ENCODE measurements around the gene CHN2.

The CHN2 gene

GRCh38 chr7:29288181-29289091 is 93.9 kb downstream of the CHN2 start:
- DNase-seq: peak; percentile 68

GRCh38 chr7:29289156-29290021 is 94.8 kb downstream of the CHN2 start:
- DNase-seq: peak; percentile 99

DNA sequence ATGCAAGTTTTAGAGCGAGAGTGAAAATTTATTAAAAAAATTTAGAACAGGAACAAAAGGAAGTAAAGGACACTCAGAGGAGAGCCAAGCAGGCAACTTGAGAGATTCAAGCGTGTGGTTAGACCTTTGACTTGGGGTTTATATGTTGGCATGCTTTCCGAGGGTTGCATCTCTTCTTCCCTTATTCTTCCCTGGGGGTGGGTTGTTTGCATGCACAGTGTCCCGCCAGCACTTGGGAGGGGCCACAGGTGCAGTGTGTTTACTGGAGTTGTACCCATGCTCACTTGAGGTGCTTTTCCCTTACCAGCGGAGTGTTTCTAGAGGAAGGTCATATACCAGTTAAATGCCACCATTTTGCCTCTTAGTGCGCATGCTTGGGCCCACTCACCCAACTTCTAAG is 96.3 kb downstream of the CHN2 start:
- DNase-seq: peak; percentile 78

DNA sequence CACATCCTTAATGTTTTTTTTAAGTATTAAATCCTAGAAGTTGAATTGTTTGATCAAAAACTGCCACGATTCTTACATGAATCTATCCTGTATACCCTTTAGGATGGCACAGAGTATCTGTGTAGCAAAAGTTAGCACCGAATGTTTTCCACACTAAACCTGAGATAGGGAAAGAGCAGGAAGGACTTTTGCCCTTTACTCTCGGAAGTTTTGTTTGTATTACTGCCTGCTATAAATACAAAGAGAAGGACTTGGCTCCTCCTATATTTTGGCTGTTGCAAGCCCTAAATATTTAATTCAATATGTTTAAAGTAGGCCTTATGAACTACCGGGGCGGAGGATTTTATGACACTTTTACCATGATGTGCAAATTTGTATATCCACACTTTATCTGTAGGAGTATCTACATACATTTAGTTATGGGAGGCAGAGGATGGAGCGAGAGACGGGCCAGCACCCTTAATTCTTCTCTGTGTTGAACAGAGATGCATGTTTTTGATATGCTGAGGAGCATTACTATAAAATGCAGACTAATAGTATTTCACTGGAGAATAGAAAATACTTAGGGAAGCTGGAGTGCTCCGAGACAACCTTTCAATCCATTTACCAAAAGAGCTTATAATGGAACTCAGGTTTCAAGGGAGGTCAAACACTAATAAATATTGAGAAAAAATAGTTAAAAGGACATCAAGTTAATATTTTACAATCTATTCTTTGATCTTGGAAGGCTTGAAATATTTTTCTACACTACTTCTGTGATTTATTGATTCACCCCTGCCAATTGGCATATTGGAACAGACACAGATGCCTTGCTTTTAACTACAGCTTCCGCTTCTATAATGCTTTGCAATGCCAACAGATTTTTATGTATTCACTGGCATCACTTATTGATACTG is 97.4 kb downstream of the CHN2 start:
- peak; percentile 84 for DNase-seq

- peak; percentile 29 for DNase-seq
These were observed 98.5 kb downstream of the CHN2 start for GRCh38 chr7:29292886-29293658.

GRCh38 chr7:29296421-29296820 is 101.8 kb downstream of the CHN2 start:
- DNase-seq: peak; percentile 98

GRCh38 chr7:29297194-29297890 is 102.8 kb downstream of the CHN2 start:
- peak; percentile 32 for DNase-seq

- DNase-seq: no peak
These were observed 104.5 kb downstream of the CHN2 start for GRCh38 chr7:29299086-29299485.

GRCh38 chr7:29300026-29300480 is 105.5 kb downstream of the CHN2 start:
- no peak for DNase-seq

DNA sequence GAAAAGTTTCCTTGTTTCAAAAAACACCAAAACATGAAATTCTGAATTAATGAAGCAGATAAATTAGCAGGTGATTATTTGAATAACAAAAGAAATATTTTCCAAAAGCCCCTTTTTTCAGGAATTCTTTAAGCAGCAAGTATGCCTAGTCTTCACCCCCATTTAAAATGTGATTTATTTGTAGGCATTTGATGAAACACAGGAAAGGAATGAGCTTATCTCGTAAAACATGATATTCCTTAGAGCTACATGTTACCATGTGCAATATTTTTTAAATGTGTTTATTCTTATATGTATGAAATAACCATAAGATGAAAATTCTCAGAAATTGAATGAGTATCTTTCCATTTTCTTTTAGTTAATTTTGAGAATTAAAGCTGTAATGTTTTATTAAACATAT is 106.1 kb downstream of the CHN2 start:
- no peak for DNase-seq

DNA sequence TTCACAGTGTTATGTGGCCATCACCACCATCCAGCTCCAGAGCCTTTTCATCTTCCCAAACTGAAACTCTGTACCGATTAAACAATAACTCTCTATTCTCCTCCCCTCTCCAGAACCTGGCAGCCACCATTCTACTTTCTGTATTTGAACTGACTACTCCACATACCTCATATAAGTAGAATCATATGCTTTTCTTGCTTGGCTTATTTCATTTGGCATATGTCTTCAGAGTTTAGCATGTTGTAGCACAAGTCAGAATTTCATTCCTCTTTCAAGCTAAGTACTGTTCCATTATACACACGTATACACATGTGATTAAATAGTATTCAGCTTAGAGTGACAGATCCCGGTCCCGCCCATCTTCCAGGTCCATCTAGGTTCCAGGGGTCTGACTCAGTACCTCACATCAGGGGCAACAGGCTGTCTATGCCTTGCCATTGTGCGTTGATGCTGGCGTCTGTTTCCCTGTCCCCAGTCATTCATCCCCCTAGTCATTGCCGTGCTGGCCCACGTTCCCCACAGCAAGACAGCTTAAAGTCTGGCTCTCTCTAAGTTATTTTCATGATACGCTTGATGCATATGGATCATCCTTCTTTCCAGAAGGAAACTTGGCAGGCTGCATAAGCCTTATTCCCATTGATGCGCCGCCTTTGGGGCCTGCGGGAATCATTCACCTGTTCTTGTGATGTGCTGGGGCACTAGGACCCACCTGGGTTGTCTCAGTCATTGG is 108.3 kb downstream of the CHN2 start:
- no peak for DNase-seq

DNA sequence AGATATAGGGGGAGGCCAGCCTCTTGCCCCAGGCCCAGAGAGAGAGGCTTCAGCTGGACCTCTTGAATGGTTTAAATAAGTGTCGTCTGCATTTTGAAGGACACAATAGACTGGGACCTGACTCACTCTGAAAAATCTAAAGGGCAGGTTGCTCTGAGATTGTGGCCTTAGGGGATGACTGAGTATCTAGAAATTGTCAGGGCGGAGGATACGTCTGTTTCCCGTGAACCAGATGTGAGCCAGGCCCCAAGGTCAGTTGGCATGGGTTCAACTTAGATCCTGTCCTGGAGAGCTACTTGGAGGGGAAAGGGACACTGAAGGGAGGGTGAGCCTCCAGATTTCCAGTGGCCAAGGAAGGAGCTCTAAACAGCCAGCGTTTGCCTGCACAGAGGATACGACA is 110.2 kb downstream of the CHN2 start:
- DNase-seq: no peak

- DNase-seq: no peak
These were observed 111.9 kb downstream of the CHN2 start for GRCh38 chr7:29306319-29306991.

- DNase-seq: no peak
These were observed 113.8 kb downstream of the CHN2 start for GRCh38 chr7:29308424-29308823.

DNA sequence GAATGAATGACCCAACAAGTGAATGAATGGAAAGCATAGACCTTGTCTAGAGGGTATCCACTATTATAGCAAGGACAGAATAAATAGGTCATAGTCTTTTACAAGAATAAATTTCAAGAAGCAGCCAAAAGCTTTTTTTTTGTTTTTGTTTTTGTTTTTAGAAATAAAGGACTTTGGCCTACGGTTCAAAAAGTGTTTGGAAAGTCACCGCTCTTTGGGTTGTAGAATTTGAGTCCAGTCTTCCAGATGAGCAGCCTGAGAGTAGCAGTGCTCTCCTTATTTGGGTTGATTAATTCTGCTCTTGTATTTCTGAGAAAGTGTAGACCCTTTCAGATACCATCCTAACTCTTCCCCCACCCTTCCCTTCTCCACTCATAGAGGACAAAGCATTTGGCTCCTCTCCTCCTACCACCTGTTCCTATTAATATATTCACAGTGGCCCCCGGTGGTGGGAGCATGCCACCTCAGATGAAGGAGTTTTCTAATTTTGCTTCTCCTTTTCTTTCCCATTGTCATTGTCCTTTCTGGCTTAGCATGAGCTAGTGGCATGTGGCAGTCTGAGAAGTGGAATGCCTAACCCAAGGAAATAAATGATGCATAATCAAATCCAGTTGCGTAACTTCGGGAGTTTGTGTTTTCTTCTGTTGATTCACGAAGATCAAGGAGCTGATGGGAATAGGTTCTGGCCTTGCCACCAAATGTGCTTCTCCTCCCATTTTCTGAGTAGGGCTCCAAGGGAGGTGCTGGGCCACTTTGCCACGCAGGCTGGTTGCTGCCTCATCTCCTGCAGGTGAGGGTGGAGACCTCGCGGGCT is 114.7 kb downstream of the CHN2 start:
- no peak for DNase-seq

DNA sequence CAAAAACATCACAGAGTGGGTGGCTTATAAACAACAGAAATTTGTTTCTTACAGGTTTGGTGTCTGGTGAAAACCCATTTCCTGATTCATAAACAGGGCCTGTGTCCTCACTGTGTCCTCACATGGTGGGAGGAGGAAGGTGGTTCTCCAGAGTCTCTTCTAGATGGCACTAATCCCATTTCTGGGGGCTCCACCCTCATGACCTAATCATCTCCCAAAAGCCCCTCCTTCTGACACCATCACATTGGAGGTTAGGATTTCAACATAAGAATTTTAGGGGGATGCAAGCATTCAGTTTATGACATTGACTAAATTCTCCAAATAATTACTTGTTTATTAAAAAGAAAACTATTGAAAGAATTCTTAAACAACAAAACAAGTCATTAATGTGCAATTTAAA is 116.0 kb downstream of the CHN2 start:
- DNase-seq: no peak

DNA sequence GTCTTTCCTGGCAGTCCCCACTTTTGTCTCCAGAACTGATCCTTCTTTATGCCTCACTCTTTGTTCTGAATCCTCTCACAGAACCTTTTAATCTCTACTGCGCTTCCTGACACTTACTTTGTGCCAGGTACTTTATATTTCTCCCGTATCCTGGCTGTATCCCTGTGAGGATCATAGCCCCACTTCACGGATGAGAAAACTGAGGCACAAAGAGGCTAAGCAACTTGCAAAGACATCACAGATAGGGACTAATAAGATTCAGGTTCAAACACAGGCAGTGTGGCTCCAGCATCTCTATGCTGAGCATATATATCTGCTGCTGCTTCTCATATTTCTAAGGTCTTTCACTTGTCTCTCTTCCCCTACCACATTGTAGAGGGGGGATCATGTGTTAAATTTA is 116.7 kb downstream of the CHN2 start:
- no peak for DNase-seq

GRCh38 chr7:29314148-29314547 is 119.6 kb downstream of the CHN2 start:
- no peak for DNase-seq
